IPS-18c (cell line): ENCODE data around the gene UHMK1.
"Not testable (repeated sequence)": the region's sequence is repeated elsewhere in the genome, so short reads cannot be mapped to it uniquely, and the experiment has no call there.

ENCODE experiments used
- H3K4me3 ChIP-seq: 2 replicates; pipeline ENCODE4 v1.7.0; 2013; ENCODE audit warnings: low read depth, mild to moderate bottlenecking, low read length, moderate library complexity; ENCODE audit not compliant: insufficient read depth
- H3K9me3 ChIP-seq: one replicate; pipeline ENCODE4 v1.6.1; 2013; ENCODE audit warnings: mild to moderate bottlenecking, low read length, moderate library complexity; ENCODE audit not compliant: control insufficient read depth, insufficient read depth

UHMK1 gene

GRCh38 chr1:162497723-162498495, at the start of gene UHMK1:
Gene UHMK1 (plus strand): TSS chr1:162497818. CDS start chr1:162498001, 183 bp downstream.
- H3K4me3 ChIP-seq, result peak within 1 kb of the TSS; percentile 87
- H3K9me3 ChIP-seq, result peaks cover 7% of the 10 kb centered on the region

GRCh38 chr1:162454361-162454760, 43.3 kb upstream of the UHMK1 start:
- H3K4me3 ChIP-seq, H3K9me3 ChIP-seq: not testable (repeated sequence)

GRCh38 chr1:162456323-162456722, 41.3 kb upstream of the UHMK1 start:
- Histone ChIP-seq H3K9me3 (no peaks in the 10 kb centered on the region), H3K4me3 (no peak overlapping the region)

GRCh38 chr1:162458236-162458635, 39.4 kb upstream of the UHMK1 start:
- H3K4me3 ChIP-seq, result no peak overlapping the region
- H3K9me3 ChIP-seq, result no peaks in the 10 kb centered on the region

GRCh38 chr1:162462425-162462824, 35.2 kb upstream of the UHMK1 start:
- H3K9me3 ChIP-seq, H3K4me3 ChIP-seq: not testable (repeated sequence)

GRCh38 chr1:162463021-162463420, 34.6 kb upstream of the UHMK1 start:
- no peak overlapping the region for H3K4me3 ChIP-seq
- no peaks in the 10 kb centered on the region for H3K9me3 ChIP-seq

GRCh38 chr1:162466797-162467196, 30.8 kb upstream of the UHMK1 start:
- Histone ChIP-seq H3K9me3 (no peaks in the 10 kb centered on the region), H3K4me3 (no peak overlapping the region)

- no peak overlapping the region for H3K4me3 ChIP-seq
- no peaks in the 10 kb centered on the region for H3K9me3 ChIP-seq
These were observed 27.4 kb upstream of the UHMK1 start for GRCh38 chr1:162470216-162470615.

GRCh38 chr1:162471290-162471853, 26.2 kb upstream of the UHMK1 start:
- H3K4me3 ChIP-seq, result no peak overlapping the region
- H3K9me3 ChIP-seq, result no peaks in the 10 kb centered on the region

GRCh38 chr1:162475089-162475488, 22.5 kb upstream of the UHMK1 start:
- Histone ChIP-seq H3K9me3 (no peaks in the 10 kb centered on the region), H3K4me3 (no peak overlapping the region)

- H3K9me3 ChIP-seq, result no peaks in the 10 kb centered on the region
- H3K4me3 ChIP-seq, result no peak overlapping the region
These were observed 22.0 kb upstream of the UHMK1 start for GRCh38 chr1:162475539-162476185.

GRCh38 chr1:162476620-162477019, 21.0 kb upstream of the UHMK1 start:
- H3K4me3 ChIP-seq, result no peak overlapping the region
- H3K9me3 ChIP-seq, result no peaks in the 10 kb centered on the region

GRCh38 chr1:162485236-162485635, 12.4 kb upstream of the UHMK1 start:
- no peak overlapping the region for H3K4me3 ChIP-seq
- H3K9me3 ChIP-seq, result no peaks in the 10 kb centered on the region

GRCh38 chr1:162487241-162487640, 10.4 kb upstream of the UHMK1 start:
- no peak overlapping the region for H3K4me3 ChIP-seq
- H3K9me3 ChIP-seq, result no peaks in the 10 kb centered on the region

- Histone ChIP-seq H3K9me3 (no peaks in the 10 kb centered on the region), H3K4me3 (no peak overlapping the region)
These were observed 9.4 kb upstream of the UHMK1 start for GRCh38 chr1:162488219-162488618.

- H3K4me3 ChIP-seq, H3K9me3 ChIP-seq: not testable (repeated sequence)
These were observed 1.9 kb upstream of the UHMK1 start for GRCh38 chr1:162495531-162496233.

GRCh38 chr1:162497104-162497722, 405 bp upstream of the UHMK1 start:
- Histone ChIP-seq H3K9me3 (peaks cover 7% of the 10 kb centered on the region), H3K4me3 (peak overlapping the region; percentile 87)
